MCF 10A (cell line): ENCODE data around the gene ELMO1. TPM values are rescaled to one million over a fixed set of nuclear protein-coding genes. Genes with fewer than 3 reads are reported as not detected.

Source experiments
- BruUV-seq: library from RNA; stranded (reverse); fragments of 400-500 nt; replicated peaks from 2 replicates; lab custom pipeline; 2021; lab: Mats Ljungman, UMichigan
- CTCF ChIA-PET: fragments of 300-600 bp; sonication (Branson Sonifier 250); formaldehyde crosslinking; extraction: SDS; loops from one replicate; lab custom pipeline; 2021; ENCODE audit warnings: antibody characterized with exemption, inconsistent platforms; lab: Yijun Ruan, JAX
- POLR2A ChIA-PET: fragments of 300-600, 350-650 bp; sonication (Branson Sonifier 250); formaldehyde crosslinking; extraction: SDS; loops from one replicate; lab custom pipeline; 2020; ENCODE audit warnings: antibody characterized with exemption, inconsistent platforms; lab: Yijun Ruan, JAX
- DNase-seq: peaks from one replicate; pipeline ENCODE4 v3.0.0-alpha.2; 2018; ENCODE audit not compliant: unreplicated experiment
- H3K27ac Mint-ChIP-seq: one replicate; pipeline ENCODE4 v1.8.0; 2022; ENCODE audit warnings: mild to moderate bottlenecking, low read depth, mixed read lengths; ENCODE audit not compliant: unreplicated experiment
- H3K27me3 Mint-ChIP-seq: one replicate; pipeline ENCODE4 v1.8.0; 2022; ENCODE audit warnings: mixed read lengths; ENCODE audit not compliant: insufficient read depth, unreplicated experiment
- H3K36me3 Mint-ChIP-seq: one replicate; pipeline ENCODE4 v1.8.0; 2022; ENCODE audit warnings: mild to moderate bottlenecking, moderate library complexity, mixed read lengths; ENCODE audit not compliant: insufficient read depth, unreplicated experiment
- H3K4me1 Mint-ChIP-seq: one replicate; pipeline ENCODE4 v1.8.0; 2022; ENCODE audit warnings: mixed read lengths; ENCODE audit not compliant: insufficient read depth, unreplicated experiment
- H3K4me3 Mint-ChIP-seq: one replicate; pipeline ENCODE4 v1.8.0; 2022; ENCODE audit warnings: mild to moderate bottlenecking, moderate library complexity, mixed read lengths; ENCODE audit not compliant: unreplicated experiment
- H3K9me3 Mint-ChIP-seq: one replicate; pipeline ENCODE4 v1.8.0; 2022; ENCODE audit warnings: mixed read lengths; ENCODE audit not compliant: unreplicated experiment
- CTCF ChIP-seq: fragments of 200-600 bp; IDR thresholded peaks from one replicate; pipeline ENCODE4 v1.8.0; 2022; ENCODE audit warnings: antibody characterized with exemption, mild to moderate bottlenecking; ENCODE audit not compliant: unreplicated experiment
- intact Hi-C: fragments of 100-400 bp; cut with micrococcal nuclease; formaldehyde crosslinking; loops from 2 replicates; pipeline ENCODE4 v1.14.1; 2022
- total RNA-seq: library from RNA; stranded (reverse); gene quantifications from 2 replicates; pipeline ENCODE4 v1.2.3, GENCODE V29; 2022

The ELMO1 gene
- total RNA-seq, 1 experiment from 2014 or later, result 0.30 TPM

DNA sequence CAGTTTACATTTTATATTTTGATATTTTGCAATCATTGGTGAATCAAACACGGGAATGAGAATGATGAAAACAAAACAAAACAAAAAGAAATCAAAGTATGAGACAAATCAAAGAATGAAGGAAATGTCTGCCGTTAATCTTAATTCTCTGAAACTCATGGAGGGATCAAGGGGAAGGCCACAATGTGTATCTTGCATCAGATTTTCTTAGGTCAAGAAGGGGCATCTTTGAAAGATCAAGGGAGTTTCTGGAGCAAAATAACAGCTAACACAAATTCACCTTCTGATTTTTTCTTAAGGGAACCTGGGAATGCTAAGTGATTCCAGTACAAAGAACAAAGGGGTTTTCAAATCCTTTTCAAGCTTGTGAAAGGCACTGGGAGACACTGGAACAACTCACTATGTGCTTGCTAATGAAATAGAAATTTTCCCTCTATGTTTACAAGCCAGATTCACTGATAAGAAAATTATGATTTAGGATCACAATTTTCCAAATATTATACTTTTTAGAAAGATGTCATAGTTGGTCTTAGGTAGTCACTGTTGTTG lies 402.1 kb downstream of the ELMO1 start:
- H3K9me3 Mint-ChIP-seq, result peaks cover under 1% of the 10 kb centered on the region
- H3K27ac Mint-ChIP-seq, result no peak overlapping the region
- BruUV-seq, result no TSS peak
- ChIA-PET POLR2A (interaction anchor here (0.7 kb wide), 1 partner anchor 11 kb away, joined by 3 read pairs; no protein-coding TSS in a partner anchor), CTCF (interaction anchor here (1.0 to 1.2 kb wide), 2 partner anchors 9 to 153 kb away, joined by 4 to 5 read pairs; no protein-coding TSS in a partner anchor)
- no peaks in the 10 kb centered on the region for H3K36me3 Mint-ChIP-seq
- H3K4me1 Mint-ChIP-seq, result peaks cover 10% of the 10 kb centered on the region
- intact Hi-C loops, result no loop called here
- no peak for DNase-seq
- H3K27me3 Mint-ChIP-seq, result no peaks in the 10 kb centered on the region
- TF ChIP-seq CTCF, result no peak
- H3K4me3 Mint-ChIP-seq, result no peak overlapping the region

DNA sequence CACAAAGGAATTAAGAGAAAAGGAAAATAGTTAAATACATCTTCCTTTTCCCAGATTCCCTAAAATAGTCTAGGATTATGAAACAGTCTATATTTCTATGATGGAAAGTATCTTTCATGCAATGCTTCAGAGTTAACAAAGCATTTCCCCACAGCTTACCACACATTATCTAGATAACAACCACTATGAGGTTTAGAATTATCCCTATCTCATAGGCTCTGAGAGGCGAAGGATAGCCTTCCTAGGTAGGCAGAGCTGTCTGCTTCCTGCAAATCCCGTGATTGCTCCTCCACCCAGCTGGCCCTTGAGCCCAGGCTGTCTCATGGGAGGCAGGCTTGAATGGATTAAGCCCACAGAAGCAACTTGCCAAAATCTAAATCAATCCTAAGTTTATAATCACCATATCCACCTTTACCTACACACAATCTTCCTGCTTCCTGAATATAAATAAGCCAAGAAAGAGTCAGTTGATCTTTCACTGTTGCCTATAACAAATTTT lies 402.9 kb downstream of the ELMO1 start:
- ChIA-PET CTCF (interaction anchor here (0.6 to 1.2 kb wide), 3 partner anchors 10 to 573 kb away, joined by 3 to 4 read pairs (median 3); no protein-coding TSS in a partner anchor), POLR2A (interaction anchor here (0.7 kb wide), 1 partner anchor 268 kb away, joined by 3 read pairs; no protein-coding TSS in a partner anchor)
- H3K4me1 Mint-ChIP-seq, result peaks cover 10% of the 10 kb centered on the region
- no peak overlapping the region for H3K4me3 Mint-ChIP-seq
- DNase-seq, result no peak
- no peak for TF ChIP-seq CTCF
- H3K9me3 Mint-ChIP-seq, result peaks cover 7% of the 10 kb centered on the region
- no peaks in the 10 kb centered on the region for H3K36me3 Mint-ChIP-seq
- BruUV-seq, result no TSS peak
- intact Hi-C loops, result no loop called here
- H3K27ac Mint-ChIP-seq, result no peak overlapping the region
- H3K27me3 Mint-ChIP-seq, result no peaks in the 10 kb centered on the region

DNA sequence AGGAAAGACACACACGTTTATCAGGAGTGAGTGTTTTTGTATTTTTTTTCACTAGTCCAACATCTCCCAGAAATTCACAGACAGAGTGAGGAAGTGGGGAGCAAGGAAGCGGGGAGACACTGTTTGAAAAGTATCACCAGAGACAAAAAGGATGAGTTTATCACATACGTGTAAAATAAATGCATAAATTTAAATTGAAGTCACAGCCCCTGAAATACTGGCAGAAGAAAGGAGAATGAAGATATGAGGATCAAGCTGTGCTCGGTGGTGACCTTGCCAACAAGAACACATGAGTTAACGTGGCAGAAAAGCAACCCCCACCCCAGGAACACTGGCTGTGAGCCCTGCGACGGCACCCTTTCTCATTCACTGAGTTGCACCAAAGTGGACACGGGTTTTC lies 407.2 kb downstream of the ELMO1 start:
- Mint-ChIP-seq H3K4me1 (peaks cover 7% of the 10 kb centered on the region), H3K27me3 (no peaks in the 10 kb centered on the region), H3K4me3 (no peak overlapping the region), H3K9me3 (peaks cover 7% of the 10 kb centered on the region), H3K27ac (no peak overlapping the region), H3K36me3 (no peaks in the 10 kb centered on the region)
- TF ChIP-seq CTCF, result no peak
- intact Hi-C loops, result no loop called here
- ChIA-PET CTCF (interaction anchor here (0.6 kb wide), 1 partner anchor 209 kb away, joined by 3 read pairs; no protein-coding TSS in a partner anchor), POLR2A (no interaction called here)
- no TSS peak for BruUV-seq
- no peak for DNase-seq

DNA sequence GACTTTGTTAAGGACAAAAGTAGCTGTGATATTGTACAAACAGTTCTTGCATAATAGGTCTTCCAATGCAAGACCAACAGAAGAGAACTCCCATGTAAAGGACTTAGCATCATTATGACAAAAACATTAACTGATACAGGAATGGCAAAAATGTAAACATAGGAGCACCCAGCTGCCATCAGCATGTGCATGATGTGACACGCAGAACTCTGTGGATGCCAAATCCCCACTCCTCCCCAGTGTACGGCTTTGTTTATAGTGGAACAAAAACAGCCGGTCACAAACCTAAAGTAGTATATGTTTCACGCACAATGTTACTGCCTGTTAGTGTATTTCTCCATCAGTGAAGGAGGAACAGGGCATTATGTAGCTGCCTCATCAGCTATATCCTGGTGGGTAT lies 408.3 kb downstream of the ELMO1 start:
- no peak for DNase-seq
- ChIA-PET CTCF (interaction anchor here (0.9 kb wide), 1 partner anchor 60 kb away, joined by 3 read pairs; no protein-coding TSS in a partner anchor), POLR2A (no interaction called here)
- Mint-ChIP-seq H3K36me3 (no peaks in the 10 kb centered on the region), H3K27me3 (no peaks in the 10 kb centered on the region), H3K4me3 (no peak overlapping the region), H3K9me3 (peaks cover 7% of the 10 kb centered on the region), H3K4me1 (no peaks in the 10 kb centered on the region), H3K27ac (no peak overlapping the region)
- intact Hi-C loops, result no loop called here
- TF ChIP-seq CTCF, result no peak
- BruUV-seq, result no TSS peak
